ENCODE measurements around the gene PARD3.
A peak's percentile ranks its signal among the peaks of the same experiment; 100 is the strongest.

PARD3 gene

GRCh38 chr10:34801097-34801733 lies 13.9 kb downstream of the PARD3 start:
- TF ChIP-seq, protein P1, sequence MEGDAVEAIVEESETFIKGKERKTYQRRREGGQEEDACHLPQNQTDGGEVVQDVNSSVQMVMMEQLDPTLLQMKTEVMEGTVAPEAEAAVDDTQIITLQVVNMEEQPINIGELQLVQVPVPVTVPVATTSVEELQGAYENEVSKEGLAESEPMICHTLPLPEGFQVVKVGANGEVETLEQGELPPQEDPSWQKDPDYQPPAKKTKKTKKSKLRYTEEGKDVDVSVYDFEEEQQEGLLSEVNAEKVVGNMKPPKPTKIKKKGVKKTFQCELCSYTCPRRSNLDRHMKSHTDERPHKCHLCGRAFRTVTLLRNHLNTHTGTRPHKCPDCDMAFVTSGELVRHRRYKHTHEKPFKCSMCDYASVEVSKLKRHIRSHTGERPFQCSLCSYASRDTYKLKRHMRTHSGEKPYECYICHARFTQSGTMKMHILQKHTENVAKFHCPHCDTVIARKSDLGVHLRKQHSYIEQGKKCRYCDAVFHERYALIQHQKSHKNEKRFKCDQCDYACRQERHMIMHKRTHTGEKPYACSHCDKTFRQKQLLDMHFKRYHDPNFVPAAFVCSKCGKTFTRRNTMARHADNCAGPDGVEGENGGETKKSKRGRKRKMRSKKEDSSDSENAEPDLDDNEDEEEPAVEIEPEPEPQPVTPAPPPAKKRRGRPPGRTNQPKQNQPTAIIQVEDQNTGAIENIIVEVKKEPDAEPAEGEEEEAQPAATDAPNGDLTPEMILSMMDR (conservative IDR thresholded peaks at IDR 0.05; ENCODE audit: low read depth), result no peak
- peak; percentile 32 for DNase-seq (ENCODE audit: low spot score)
- ChIA-PET POLR2A (ENCODE audit: low non-redundant PET) (no interaction called here), CTCF (interaction anchor here (0.6 kb wide), 1 partner anchor 83 kb away, joined by 3 read pairs; no protein-coding TSS in a partner anchor)
- no peak overlapping the region for H3K27ac ChIP-seq

GRCh38 chr10:34800624-34801023 lies 14.5 kb downstream of the PARD3 start:
- no peak for DNase-seq (ENCODE audit: low spot score)
- CTCF ChIA-PET, result no interaction called here
- POLR2A ChIA-PET (ENCODE audit: low non-redundant PET), result no interaction called here
- H3K27ac ChIP-seq, result no peak overlapping the region
- TF ChIP-seq, protein P1 (conservative IDR thresholded peaks at IDR 0.05; ENCODE audit: low read depth), result no peak

DNA sequence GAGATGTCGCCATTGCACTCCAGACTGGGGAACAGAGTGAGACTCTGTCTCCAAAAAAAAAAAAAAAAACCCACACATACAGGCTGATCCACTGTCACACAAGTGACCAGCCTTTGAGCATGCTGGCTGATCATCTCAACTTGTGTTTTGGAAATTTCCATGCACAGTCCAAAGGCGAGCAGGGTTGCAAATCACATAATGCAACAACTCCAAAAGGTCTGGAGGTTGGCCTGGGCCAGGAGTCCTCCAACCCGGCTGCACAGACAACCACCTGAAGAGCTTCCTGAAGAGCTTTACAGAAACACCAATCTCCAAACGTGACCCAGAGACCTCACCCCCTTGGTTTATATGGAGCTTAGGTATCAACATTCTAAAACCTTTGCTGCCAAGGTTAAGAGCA lies 16.4 kb downstream of the PARD3 start:
- POLR2A ChIA-PET (ENCODE audit: low non-redundant PET), result no interaction called here
- CTCF ChIA-PET, result interaction anchor here (0.6 kb wide), 1 partner anchor 20 kb away, joined by 3 read pairs; no protein-coding TSS in a partner anchor
- DNase-seq (ENCODE audit: low spot score), result no peak
- no peak overlapping the region for H3K27ac ChIP-seq
- TF ChIP-seq, protein P1 (conservative IDR thresholded peaks at IDR 0.05; ENCODE audit: low read depth), result no peak

DNA sequence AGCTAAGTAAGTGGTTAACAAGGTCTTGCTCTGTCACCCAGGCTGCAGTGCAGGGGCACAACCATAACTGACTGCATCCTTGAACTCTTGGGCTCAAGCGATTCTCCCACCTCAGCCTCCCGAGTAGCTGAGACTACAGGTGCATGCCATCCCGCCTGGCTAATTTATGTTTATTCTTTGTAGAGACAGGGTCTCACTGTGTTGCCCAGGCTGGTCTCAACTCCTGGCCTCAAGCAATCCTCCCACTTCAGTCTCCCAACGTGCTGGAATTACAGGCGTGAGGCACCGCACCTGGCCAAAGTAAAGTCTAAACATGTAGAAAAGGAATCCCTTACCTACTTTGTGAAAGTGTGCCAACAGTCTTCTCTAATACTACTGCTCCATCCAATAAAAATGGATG lies 17.9 kb downstream of the PARD3 start:
- CTCF ChIA-PET, result interaction anchor here (0.6 kb wide), 1 partner anchor 1656 kb away, joined by 3 read pairs; no protein-coding TSS in a partner anchor
- no peak for DNase-seq (ENCODE audit: low spot score)
- H3K27ac ChIP-seq, result no peak overlapping the region
- POLR2A ChIA-PET (ENCODE audit: low non-redundant PET), result no interaction called here
- TF ChIP-seq, protein P1 (conservative IDR thresholded peaks at IDR 0.05; ENCODE audit: low read depth), result no peak

DNA sequence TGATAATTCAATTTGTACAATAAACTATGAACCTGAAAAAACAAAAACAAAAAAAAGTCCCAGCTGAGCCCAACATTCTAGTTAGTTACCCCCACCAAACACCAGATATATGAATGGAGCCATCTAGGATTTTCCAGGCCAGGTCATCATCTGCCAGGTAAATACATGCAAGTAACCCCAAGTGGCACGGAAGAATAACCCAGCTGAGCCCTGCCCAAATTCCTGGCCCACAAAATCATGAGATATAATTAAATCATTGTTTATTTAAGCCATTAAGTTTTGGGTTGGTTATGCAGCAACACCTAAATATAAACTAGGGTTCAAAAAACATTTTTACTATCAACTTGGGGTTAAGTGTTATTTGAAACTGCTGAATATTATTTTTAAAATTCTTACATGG lies 19.0 kb downstream of the PARD3 start:
- TF ChIP-seq, protein P1 (conservative IDR thresholded peaks at IDR 0.05; ENCODE audit: low read depth), result no peak
- no peak overlapping the region for H3K27ac ChIP-seq
- ChIA-PET POLR2A (ENCODE audit: low non-redundant PET) (no interaction called here), CTCF (no interaction called here)
- no peak for DNase-seq (ENCODE audit: low spot score)

GRCh38 chr10:34795334-34795733 lies 19.8 kb downstream of the PARD3 start:
- TF ChIP-seq, protein P1 (conservative IDR thresholded peaks at IDR 0.05; ENCODE audit: low read depth), result no peak
- ChIA-PET CTCF (interaction anchor here (0.6 kb wide), 1 partner anchor 188 kb away, joined by 4 read pairs; no protein-coding TSS in a partner anchor), POLR2A (ENCODE audit: low non-redundant PET) (no interaction called here)
- H3K27ac ChIP-seq, result no peak overlapping the region; the same call in 1 of the 2 replicates
- no peak for DNase-seq (ENCODE audit: low spot score)

Measured in RWPE1 (cell line).